Measurements from ENCODE around the gene PLAAT2. TPM values are rescaled to one million over a fixed set of nuclear protein-coding genes. Genes with fewer than 3 reads are reported as not detected.

Gene PLAAT2
- total and polyA plus RNA-seq, 11 donors: 0.11 to 3.8 (median 0.42) TPM; not detected in 7

DNA sequence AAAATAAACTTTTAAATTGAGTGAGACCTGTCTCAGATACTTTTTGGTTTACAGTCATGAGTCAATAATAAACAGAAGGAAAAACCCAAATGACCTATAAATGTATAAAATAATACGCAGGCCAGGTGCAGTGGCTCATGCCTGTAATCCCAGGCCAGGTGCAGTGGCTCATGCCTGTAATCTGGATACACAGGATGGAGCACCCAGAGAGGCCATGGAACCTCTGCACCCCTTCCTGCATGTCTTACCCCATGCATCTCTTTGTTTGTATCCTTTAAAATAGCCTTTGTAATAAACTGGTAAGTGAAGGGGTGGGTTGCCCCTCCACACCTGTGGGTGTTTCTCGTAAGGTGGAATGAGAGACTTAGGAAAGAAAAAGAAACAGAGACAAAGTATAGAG is 35.5 kb downstream of the PLAAT2 start:
- Histone ChIP-seq H3K36me3 (no peaks in the 10 kb centered on the region), H3K4me3 (no peak overlapping the region), H3K4me1 (peaks cover 0 to 16% (median 0%) of the 10 kb centered on the region in 12 donors), H3K9me3 (peaks cover 0 to 18% (median 0%) of the 10 kb centered on the region in 12 donors), H3K27me3 (no peaks in the 10 kb centered on the region), H3K27ac (no peak overlapping the region)
- DNase-seq (no peak), ATAC-seq (no peak)
- TF ChIP-seq, protein P1, sequence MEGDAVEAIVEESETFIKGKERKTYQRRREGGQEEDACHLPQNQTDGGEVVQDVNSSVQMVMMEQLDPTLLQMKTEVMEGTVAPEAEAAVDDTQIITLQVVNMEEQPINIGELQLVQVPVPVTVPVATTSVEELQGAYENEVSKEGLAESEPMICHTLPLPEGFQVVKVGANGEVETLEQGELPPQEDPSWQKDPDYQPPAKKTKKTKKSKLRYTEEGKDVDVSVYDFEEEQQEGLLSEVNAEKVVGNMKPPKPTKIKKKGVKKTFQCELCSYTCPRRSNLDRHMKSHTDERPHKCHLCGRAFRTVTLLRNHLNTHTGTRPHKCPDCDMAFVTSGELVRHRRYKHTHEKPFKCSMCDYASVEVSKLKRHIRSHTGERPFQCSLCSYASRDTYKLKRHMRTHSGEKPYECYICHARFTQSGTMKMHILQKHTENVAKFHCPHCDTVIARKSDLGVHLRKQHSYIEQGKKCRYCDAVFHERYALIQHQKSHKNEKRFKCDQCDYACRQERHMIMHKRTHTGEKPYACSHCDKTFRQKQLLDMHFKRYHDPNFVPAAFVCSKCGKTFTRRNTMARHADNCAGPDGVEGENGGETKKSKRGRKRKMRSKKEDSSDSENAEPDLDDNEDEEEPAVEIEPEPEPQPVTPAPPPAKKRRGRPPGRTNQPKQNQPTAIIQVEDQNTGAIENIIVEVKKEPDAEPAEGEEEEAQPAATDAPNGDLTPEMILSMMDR (IDR thresholded peaks at IDR 0.05): no peak
- no peak for TF ChIP-seq POLR2A (IDR thresholded peaks at IDR 0.05)
- 78 to 87% (median 85%) methylated on average over 2 of the region's 2 CpGs for WGBS, 4 donors
- intact Hi-C loops (cut with DNase I): no loop called here

DNA sequence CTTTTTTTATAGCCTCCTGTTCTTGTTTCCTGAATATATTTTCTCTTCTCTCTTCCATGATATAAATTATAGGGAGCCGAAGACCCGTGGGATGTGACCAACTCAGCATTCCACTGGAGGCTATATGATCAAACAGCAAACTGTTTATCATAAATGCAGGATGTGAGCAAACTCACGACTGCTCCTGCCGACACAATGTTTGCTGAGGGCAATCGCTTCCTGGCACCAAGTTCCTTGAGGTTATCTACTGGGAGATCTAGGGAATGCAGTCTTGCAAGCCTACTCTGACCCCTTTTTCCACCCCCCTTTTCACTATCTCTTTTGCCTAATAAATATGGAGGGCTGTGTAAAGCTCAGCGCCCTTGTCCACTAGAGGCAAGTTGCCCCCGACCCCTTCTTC is 40.0 kb downstream of the PLAAT2 start:
- WGBS, 4 donors: 81 to 86% (median 81%) methylated on average over 7 of the region's 7 CpGs
- Histone ChIP-seq H3K27ac (no peak overlapping the region), H3K9me3 (peaks cover 0 to 19% (median 0%) of the 10 kb centered on the region in 12 donors), H3K4me3 (no peak overlapping the region), H3K27me3 (no peaks in the 10 kb centered on the region), H3K36me3 (no peaks in the 10 kb centered on the region), H3K4me1 (no peaks in the 10 kb centered on the region)
- intact Hi-C loops (cut with DNase I): no loop called here
- ATAC-seq (no peak), DNase-seq (no peak)
- TF ChIP-seq POLR2A (IDR thresholded peaks at IDR 0.05): no peak
- TF ChIP-seq, protein P1 (IDR thresholded peaks at IDR 0.05): no peak

DNA sequence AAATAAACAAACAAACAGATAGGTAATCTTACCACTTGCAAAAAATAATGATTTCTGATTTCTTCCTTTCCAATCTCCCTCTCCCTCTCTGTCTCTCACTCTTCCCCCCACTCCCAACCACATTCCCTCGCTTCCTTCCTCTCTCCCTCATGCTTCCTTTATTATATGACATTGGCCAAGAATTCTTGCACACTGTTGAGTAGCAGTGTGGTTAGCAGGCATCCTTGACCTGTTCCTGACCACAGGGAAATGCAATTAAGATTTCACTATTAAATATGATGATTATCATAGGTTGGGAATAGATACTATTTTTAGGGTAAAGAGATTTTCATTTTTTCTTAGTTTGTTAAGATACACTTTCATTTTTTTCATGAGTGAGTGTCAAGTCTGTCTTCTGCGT is 41.3 kb downstream of the PLAAT2 start:
- Histone ChIP-seq H3K27me3 (no peaks in the 10 kb centered on the region), H3K4me1 (no peaks in the 10 kb centered on the region), H3K9me3 (peaks cover 0 to 19% (median 0%) of the 10 kb centered on the region in 12 donors), H3K27ac (no peak overlapping the region), H3K36me3 (no peaks in the 10 kb centered on the region), H3K4me3 (no peak overlapping the region)
- no peak for TF ChIP-seq POLR2A (IDR thresholded peaks at IDR 0.05)
- TF ChIP-seq, protein P1 (IDR thresholded peaks at IDR 0.05): no peak
- DNase-seq: no peak
- WGBS, 4 donors: 78 to 86% (median 81%) methylated on average over 2 of the region's 2 CpGs
- intact Hi-C loops (cut with DNase I): no loop called here
- no peak for ATAC-seq

DNA sequence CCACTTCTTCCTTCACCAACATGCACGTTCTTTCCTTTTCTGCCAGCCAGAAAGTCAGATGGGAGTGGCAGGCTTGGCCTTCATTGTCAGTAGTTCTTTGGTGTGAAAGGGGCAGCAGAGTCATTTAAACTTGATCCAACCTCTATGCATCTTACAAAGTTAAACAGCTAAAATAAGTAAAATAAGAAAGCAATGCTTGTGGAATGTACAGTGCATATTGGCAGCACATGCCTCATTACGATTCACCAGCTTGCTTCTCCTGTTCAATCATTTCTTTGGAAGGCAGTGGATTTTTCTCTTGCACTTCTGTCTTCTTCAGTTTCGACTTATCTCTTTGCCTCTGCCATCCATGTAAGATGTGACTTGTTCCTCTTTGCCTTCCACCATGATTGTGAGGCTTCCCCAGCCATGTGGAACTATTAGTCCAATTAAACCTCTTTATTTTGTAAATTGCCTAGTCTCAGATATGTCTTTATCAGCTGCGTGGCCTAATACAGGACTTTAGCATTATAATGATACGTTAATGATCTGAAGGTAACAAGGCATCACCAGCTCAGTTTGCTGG is 42.5 kb downstream of the PLAAT2 start:
- WGBS, 4 donors: 83 to 87% (median 86%) methylated on average over 5 of the region's 5 CpGs
- DNase-seq (no peak), ATAC-seq (no peak)
- peaks cover 0 to 19% (median 0%) of the 10 kb centered on the region in 12 donors for H3K9me3 ChIP-seq
- intact Hi-C loops (cut with DNase I): no loop called here
- H3K27ac ChIP-seq: no peak overlapping the region
- no peaks in the 10 kb centered on the region for H3K36me3 ChIP-seq
- H3K4me1 ChIP-seq: no peaks in the 10 kb centered on the region
- no peaks in the 10 kb centered on the region for H3K27me3 ChIP-seq
- TF ChIP-seq POLR2A (IDR thresholded peaks at IDR 0.05): no peak
- TF ChIP-seq, protein P1 (IDR thresholded peaks at IDR 0.05): no peak
- no peak overlapping the region for H3K4me3 ChIP-seq
